Stimulated activated CD8-positive, alpha-beta memory T cell treated with anti-CD3 and anti-CD28 coated beads, Interleukin-12 subunit alpha, Interleukin-12 subunit beta, amount 100 ng/mL, for 24 hours (primary cell): ENCODE results near the gene TMOD2.

Experiments
- DNase-seq: peaks from one replicate; pipeline ENCODE4 v3.0.0-alpha.2; 2020; ENCODE audit errors: extremely low read depth

The TMOD2 gene

GRCh38 chr15:51735228-51736010 is 16.0 kb upstream of the TMOD2 start:
- DNase-seq: no peak

- DNase-seq: no peak
These were observed 15.3 kb upstream of the TMOD2 start for GRCh38 chr15:51736069-51736468.

- no peak for DNase-seq
These were observed 14.5 kb upstream of the TMOD2 start for GRCh38 chr15:51736751-51737521.

GRCh38 chr15:51737522-51738305 is 13.7 kb upstream of the TMOD2 start, which contains the start of gene LYSMD2:
TSS of gene LYSMD2 (minus strand) at chr15:51737655. CDS start at chr15:51737622, 33 bp downstream.
- DNase-seq: no peak

- no peak for DNase-seq
These were observed 12.8 kb upstream of the TMOD2 start for GRCh38 chr15:51738553-51738952.

GRCh38 chr15:51739061-51739712 is 12.2 kb upstream of the TMOD2 start:
- DNase-seq: no peak

- DNase-seq: no peak
These were observed 2.1 kb upstream of the TMOD2 start for GRCh38 chr15:51749307-51749706.

- no peak for DNase-seq
These were observed 1.2 kb upstream of the TMOD2 start for GRCh38 chr15:51750186-51750585.

GRCh38 chr15:51751697-51752683 is 593 bp downstream of the TMOD2 start:
- no peak for DNase-seq

- no peak for DNase-seq
These were observed 1.5 kb downstream of the TMOD2 start for GRCh38 chr15:51752888-51753287.

GRCh38 chr15:51754267-51754666 is 2.9 kb downstream of the TMOD2 start:
- no peak for DNase-seq

GRCh38 chr15:51755790-51756189 is 4.4 kb downstream of the TMOD2 start:
- DNase-seq: no peak

GRCh38 chr15:51756482-51756881 is 5.1 kb downstream of the TMOD2 start:
- no peak for DNase-seq

- no peak for DNase-seq
These were observed 6.1 kb downstream of the TMOD2 start for GRCh38 chr15:51757450-51757849.

- no peak for DNase-seq
These were observed 7.2 kb downstream of the TMOD2 start for GRCh38 chr15:51758645-51759044.

- no peak for DNase-seq
These were observed 8.2 kb downstream of the TMOD2 start for GRCh38 chr15:51759557-51760070.

GRCh38 chr15:51760805-51761204 is 9.4 kb downstream of the TMOD2 start:
- no peak for DNase-seq

GRCh38 chr15:51765751-51766150 is 14.4 kb downstream of the TMOD2 start:
- no peak for DNase-seq

- no peak for DNase-seq
These were observed 14.9 kb downstream of the TMOD2 start for GRCh38 chr15:51766341-51766740.

GRCh38 chr15:51768018-51768417 is 16.6 kb downstream of the TMOD2 start:
- DNase-seq: no peak
